Heart left ventricle (tissue), 13 donors: ENCODE results near the gene MT1HL1.

Experiments used
- POLR2A ChIP-seq, 2 donors: fragments of 450-650 bp; IDR thresholded peaks; one replicate each; pipeline ENCODE4 v1.6.1; 2017; ENCODE audit warnings: antibody characterized with exemption in 2 of 2, mild to moderate bottlenecking in 2 of 2, moderate library complexity in 2 of 2
- TF ChIP-seq, protein P1 (sequence below), 12 donors: fragments of 200-600 bp; sonication (generic) in 4 of 12; IDR thresholded peaks; one replicate each; pipeline versions ENCODE4 v1.5.0 to v1.8.0; 2018 to 2022; ENCODE audit warnings: antibody characterized with exemption in 12 of 12, mild to moderate bottlenecking in 5 of 12
- donor health status: ischemic (EF 13 %, LVEDD 7.1; RV severe dilation, severe dysfunction).
- donor health status: DM: no; HTN: yes; CAD: no.
- donor health status: DM: no; HTN: no; CAD: no.
- donor health status: ischemic (EF 25% LVEDD 6.9; RV normal size, moderate dysfunction).
- donor health status: ischemic (EF 25% LVEDD 5.7; RV mildly dilated, moderate dysfunction).
- donor health status: ischemic (EF 35%, LVEDD 5.7; RV mildly dilated, moderate dysfunction).
- donor health status: nonischemic (EF 11% LVEDD 7.7; RV severe dilation, severe dysfunction).
- donor health status: DM: yes; HTN: yes; CAD: no.
- donor health status: PGD.
- donor health status: ischemic (EF 29% LVEDD 5.4; RV normal size, mild dysfunction).
- donor health status: nonischemic (EF 23%, LVEDD 6.1; RV moderate dilation, normal function).

DNA sequence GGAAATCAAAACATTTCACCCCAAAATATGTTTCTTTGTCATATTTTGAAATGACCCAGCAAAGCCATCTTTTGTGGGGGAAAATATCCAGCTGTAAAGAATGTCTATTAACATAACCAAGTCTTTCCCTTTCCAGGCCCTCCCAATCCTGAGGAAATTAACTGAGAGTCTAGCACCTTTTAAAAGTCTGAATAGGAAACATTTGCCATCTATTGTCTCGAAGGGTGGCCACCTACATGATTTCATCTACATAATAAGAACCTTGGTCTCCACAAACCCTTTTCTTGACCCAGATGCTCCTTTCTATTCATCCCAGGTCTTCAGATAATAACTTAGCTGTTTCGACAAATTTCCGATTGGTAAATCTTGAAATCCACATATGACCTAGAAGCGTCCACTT is 5.4 kb upstream of the MT1HL1 start:
- TF ChIP-seq, protein P1, sequence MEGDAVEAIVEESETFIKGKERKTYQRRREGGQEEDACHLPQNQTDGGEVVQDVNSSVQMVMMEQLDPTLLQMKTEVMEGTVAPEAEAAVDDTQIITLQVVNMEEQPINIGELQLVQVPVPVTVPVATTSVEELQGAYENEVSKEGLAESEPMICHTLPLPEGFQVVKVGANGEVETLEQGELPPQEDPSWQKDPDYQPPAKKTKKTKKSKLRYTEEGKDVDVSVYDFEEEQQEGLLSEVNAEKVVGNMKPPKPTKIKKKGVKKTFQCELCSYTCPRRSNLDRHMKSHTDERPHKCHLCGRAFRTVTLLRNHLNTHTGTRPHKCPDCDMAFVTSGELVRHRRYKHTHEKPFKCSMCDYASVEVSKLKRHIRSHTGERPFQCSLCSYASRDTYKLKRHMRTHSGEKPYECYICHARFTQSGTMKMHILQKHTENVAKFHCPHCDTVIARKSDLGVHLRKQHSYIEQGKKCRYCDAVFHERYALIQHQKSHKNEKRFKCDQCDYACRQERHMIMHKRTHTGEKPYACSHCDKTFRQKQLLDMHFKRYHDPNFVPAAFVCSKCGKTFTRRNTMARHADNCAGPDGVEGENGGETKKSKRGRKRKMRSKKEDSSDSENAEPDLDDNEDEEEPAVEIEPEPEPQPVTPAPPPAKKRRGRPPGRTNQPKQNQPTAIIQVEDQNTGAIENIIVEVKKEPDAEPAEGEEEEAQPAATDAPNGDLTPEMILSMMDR (IDR thresholded peaks at IDR 0.05): no peak
- no peak for TF ChIP-seq POLR2A (IDR thresholded peaks at IDR 0.05)
